Measurements from ENCODE around the gene HEXB.
A peak's percentile ranks its signal among the peaks of the same experiment; 100 is the strongest.

GRCh38 chr5:74673011-74673790, 11.8 kb upstream of the HEXB start:
- TF ChIP-seq CTCF (IDR thresholded peaks at IDR 0.05) = peak; percentile 25 to 58 (median 44)
- TF ChIP-seq POLR2A (IDR thresholded peaks at IDR 0.05) = no peak
